ENCODE data around the gene ADGB.
"Not testable (repeated sequence)": the region's sequence is repeated elsewhere in the genome, so short reads cannot be mapped to it uniquely, and the experiment has no call there.

Gene ADGB

GRCh38 chr6:146598772-146599405, at the start of gene ADGB:
ADGB (plus strand) TSS chr6:146598972; CDS start chr6:146599041, 69 bp downstream.
- peak; percentile 16 for DNase-seq (ENCODE audit: low spot score)

- no peak for DNase-seq (ENCODE audit: low spot score)
These were observed 47.9 kb upstream of the ADGB start for GRCh38 chr6:146550911-146551310.

GRCh38 chr6:146551545-146551944, 47.2 kb upstream of the ADGB start:
- no peak for DNase-seq (ENCODE audit: low spot score)

- DNase-seq (ENCODE audit: low spot score): no peak
These were observed 45.2 kb upstream of the ADGB start for GRCh38 chr6:146553377-146554135.

GRCh38 chr6:146560607-146561006, 38.2 kb upstream of the ADGB start:
- no peak for DNase-seq (ENCODE audit: low spot score)

GRCh38 chr6:146566661-146567060, 32.1 kb upstream of the ADGB start:
- not testable (repeated sequence) for DNase-seq (ENCODE audit: low spot score)

- not testable (repeated sequence) for DNase-seq (ENCODE audit: low spot score)
These were observed 30.2 kb upstream of the ADGB start for GRCh38 chr6:146568619-146569018.

- no peak for DNase-seq (ENCODE audit: low spot score)
These were observed 24.6 kb upstream of the ADGB start for GRCh38 chr6:146574211-146574610.

GRCh38 chr6:146578054-146578453, 20.7 kb upstream of the ADGB start:
- DNase-seq (ENCODE audit: low spot score): no peak

GRCh38 chr6:146581968-146582367, 16.8 kb upstream of the ADGB start:
- DNase-seq (ENCODE audit: low spot score): no peak

GRCh38 chr6:146582857-146583256, 15.9 kb upstream of the ADGB start:
- DNase-seq (ENCODE audit: low spot score): no peak

GRCh38 chr6:146583966-146584365, 14.8 kb upstream of the ADGB start:
- DNase-seq (ENCODE audit: low spot score): no peak

GRCh38 chr6:146587459-146587858, 11.3 kb upstream of the ADGB start:
- no peak for DNase-seq (ENCODE audit: low spot score)

- no peak for DNase-seq (ENCODE audit: low spot score)
These were observed 8.3 kb upstream of the ADGB start for GRCh38 chr6:146590492-146590891.

- DNase-seq (ENCODE audit: low spot score): no peak
These were observed 6.3 kb upstream of the ADGB start for GRCh38 chr6:146592451-146592850.

- no peak for DNase-seq (ENCODE audit: low spot score)
These were observed 4.8 kb upstream of the ADGB start for GRCh38 chr6:146593986-146594385.

- DNase-seq (ENCODE audit: low spot score): no peak
These were observed 4.3 kb upstream of the ADGB start for GRCh38 chr6:146594495-146594894.

- no peak for DNase-seq (ENCODE audit: low spot score)
These were observed 2.6 kb upstream of the ADGB start for GRCh38 chr6:146595972-146596731.

- no peak for DNase-seq (ENCODE audit: low spot score)
These were observed 2.6 kb downstream of the ADGB start for GRCh38 chr6:146601352-146601751.

GRCh38 chr6:146602526-146602925, 3.8 kb downstream of the ADGB start:
- no peak for DNase-seq (ENCODE audit: low spot score)

GRCh38 chr6:146613947-146614346, 15.2 kb downstream of the ADGB start:
- DNase-seq (ENCODE audit: low spot score): no peak

- DNase-seq (ENCODE audit: low spot score): no peak
These were observed 21.9 kb downstream of the ADGB start for GRCh38 chr6:146620655-146621054.

GRCh38 chr6:146628350-146628749, 29.6 kb downstream of the ADGB start:
- no peak for DNase-seq (ENCODE audit: low spot score)

All from HuH-7.5 (cell line).